ENCODE data around the gene OIP5.

OIP5 gene

GRCh38 chr15:41341519-41341918 is 9.1 kb upstream of the OIP5 start:
- no peak for DNase-seq (ENCODE audit: low read depth)
- TF ChIP-seq CTCF (IDR thresholded peaks at IDR 0.05; ENCODE audit: low read length, missing control alignments): no peak
- no peak overlapping the region for H3K4me3 ChIP-seq (replicated peaks; ENCODE audit: low read depth, low read length)

GRCh38 chr15:41340189-41340695 is 7.9 kb upstream of the OIP5 start:
- H3K4me3 ChIP-seq (replicated peaks; ENCODE audit: low read depth, low read length): no peak overlapping the region
- no peak for TF ChIP-seq CTCF (IDR thresholded peaks at IDR 0.05; ENCODE audit: low read length, missing control alignments)
- no peak for DNase-seq (ENCODE audit: low read depth)

- TF ChIP-seq CTCF (IDR thresholded peaks at IDR 0.05; ENCODE audit: low read length, missing control alignments): no peak
- H3K4me3 ChIP-seq (replicated peaks; ENCODE audit: low read depth, low read length): no peak overlapping the region
- no peak for DNase-seq (ENCODE audit: low read depth)
Observed at GRCh38 chr15:41337631-41338522, 5.5 kb upstream of the OIP5 start.

GRCh38 chr15:41337047-41337446 is 4.7 kb upstream of the OIP5 start:
- no peak for TF ChIP-seq CTCF (IDR thresholded peaks at IDR 0.05; ENCODE audit: low read length, missing control alignments)
- no peak overlapping the region for H3K4me3 ChIP-seq (replicated peaks; ENCODE audit: low read depth, low read length)
- DNase-seq (ENCODE audit: low read depth): no peak

GRCh38 chr15:41336549-41336948 is 4.2 kb upstream of the OIP5 start:
- no peak for TF ChIP-seq CTCF (IDR thresholded peaks at IDR 0.05; ENCODE audit: low read length, missing control alignments)
- no peak for DNase-seq (ENCODE audit: low read depth)
- H3K4me3 ChIP-seq (replicated peaks; ENCODE audit: low read depth, low read length): no peak overlapping the region

- DNase-seq (ENCODE audit: low read depth): no peak
- TF ChIP-seq CTCF (IDR thresholded peaks at IDR 0.05; ENCODE audit: low read length, missing control alignments): no peak
- no peak overlapping the region for H3K4me3 ChIP-seq (replicated peaks; ENCODE audit: low read depth, low read length)
Observed at GRCh38 chr15:41334293-41335120, 2.1 kb upstream of the OIP5 start.

Data from fibroblast of pulmonary artery (primary cell).